ENCODE results near the gene RGS12. TPM values are rescaled to one million over a fixed set of nuclear protein-coding genes. Genes with fewer than 3 reads are reported as not detected.
A peak's percentile ranks its signal among the peaks of the same experiment; 100 is the strongest.

The RGS12 gene
- total RNA-seq, 1 donor from 2014 or later = 33.8 TPM

DNA sequence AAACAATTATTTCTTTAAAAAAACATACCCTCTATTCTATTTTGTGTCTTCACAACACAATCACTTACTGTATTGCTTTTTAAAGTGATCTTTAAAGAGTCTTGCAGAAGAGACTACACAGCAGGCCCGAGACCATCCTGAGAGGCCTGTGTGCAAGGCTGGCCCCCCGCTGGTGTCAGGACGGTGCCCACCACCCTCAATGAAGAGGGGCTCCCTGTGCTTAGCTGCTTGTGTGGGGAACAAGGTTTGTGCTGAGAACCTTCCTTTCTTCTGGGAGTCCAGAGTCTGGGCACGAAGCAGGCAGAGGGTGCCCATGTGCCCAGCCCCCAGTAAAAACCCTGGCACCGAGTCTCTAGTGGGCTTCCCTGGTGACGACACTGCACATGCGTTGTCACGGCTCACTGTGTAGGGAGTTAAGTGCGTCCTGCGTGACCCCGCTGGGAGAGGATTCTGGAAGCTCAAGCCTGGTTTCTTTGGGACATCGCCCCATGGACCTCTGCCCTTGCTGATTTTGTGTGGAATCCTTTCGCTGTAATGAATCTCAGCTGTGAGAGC, 22.0 kb downstream of the RGS12 start:
- TF ChIP-seq CTCF (conservative IDR thresholded peaks at IDR 0.05; ENCODE audit: low read depth, low read length) = no peak
- no peak overlapping the region for H3K4me3 ChIP-seq (ENCODE audit: low read depth, low read length)
- no peak for DNase-seq (ENCODE audit: low read depth)

GRCh38 chr4:3315566-3315965, 22.7 kb downstream of the RGS12 start:
- DNase-seq (ENCODE audit: low read depth) = no peak
- TF ChIP-seq CTCF (conservative IDR thresholded peaks at IDR 0.05; ENCODE audit: low read depth, low read length) = no peak

DNA sequence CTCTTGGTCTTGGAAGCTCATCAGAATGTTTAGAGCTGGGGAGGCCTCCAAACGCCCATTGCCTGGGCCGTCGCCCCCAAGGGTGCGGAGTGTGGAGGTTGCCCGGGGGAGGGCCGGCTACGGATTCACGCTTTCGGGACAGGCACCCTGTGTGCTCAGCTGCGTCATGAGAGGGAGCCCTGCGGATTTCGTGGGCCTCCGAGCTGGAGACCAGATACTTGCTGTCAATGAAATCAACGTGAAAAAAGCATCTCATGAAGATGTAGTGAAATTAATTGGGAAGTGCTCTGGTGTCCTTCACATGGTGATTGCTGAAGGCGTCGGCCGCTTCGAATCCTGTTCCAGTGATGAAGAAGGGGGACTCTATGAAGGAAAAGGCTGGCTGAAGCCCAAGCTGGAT, 23.3 kb downstream of the RGS12 start:
- DNase-seq (ENCODE audit: low read depth) = no peak
- no peak for TF ChIP-seq CTCF (conservative IDR thresholded peaks at IDR 0.05; ENCODE audit: low read depth, low read length)
- no peak overlapping the region for H3K4me3 ChIP-seq (ENCODE audit: low read depth, low read length)

More at GRCh38 chr4:3315566-3315965, 22.7 kb downstream of the RGS12 start:
- no peak overlapping the region for H3K4me3 ChIP-seq (ENCODE audit: low read depth, low read length)

DNA sequence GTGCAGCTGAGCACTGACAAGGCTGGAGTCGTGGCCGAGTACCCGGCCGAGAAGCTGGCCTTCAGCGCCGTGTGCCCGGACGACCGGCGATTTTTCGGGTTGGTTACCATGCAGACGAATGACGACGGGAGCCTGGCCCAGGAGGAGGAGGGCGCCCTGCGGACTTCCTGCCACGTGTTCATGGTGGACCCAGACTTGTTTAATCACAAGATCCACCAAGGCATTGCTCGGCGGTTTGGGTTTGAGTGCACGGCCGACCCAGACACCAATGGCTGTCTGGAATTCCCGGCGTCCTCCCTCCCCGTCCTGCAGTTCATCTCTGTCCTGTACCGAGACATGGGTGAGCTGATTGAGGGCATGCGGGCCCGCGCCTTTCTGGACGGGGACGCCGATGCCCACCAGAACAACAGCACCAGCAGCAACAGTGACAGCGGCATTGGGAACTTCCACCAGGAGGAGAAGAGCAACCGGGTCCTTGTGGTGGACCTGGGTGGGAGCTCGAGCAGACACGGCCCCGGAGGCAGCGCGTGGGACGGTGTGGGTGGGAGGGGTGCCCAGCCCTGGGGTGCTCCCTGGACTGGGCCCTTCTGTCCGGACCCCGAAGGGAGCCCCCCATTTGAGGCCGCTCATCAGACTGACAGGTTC, 24.3 kb downstream of the RGS12 start:
- no peak overlapping the region for H3K4me3 ChIP-seq (ENCODE audit: low read depth, low read length)
- no peak for DNase-seq (ENCODE audit: low read depth)
- no peak for TF ChIP-seq CTCF (conservative IDR thresholded peaks at IDR 0.05; ENCODE audit: low read depth, low read length)

- no peak overlapping the region for H3K4me3 ChIP-seq (ENCODE audit: low read depth, low read length)
- no peak for TF ChIP-seq CTCF (conservative IDR thresholded peaks at IDR 0.05; ENCODE audit: low read depth, low read length)
Measured at GRCh38 chr4:3317656-3318211, 24.9 kb downstream of the RGS12 start.

GRCh38 chr4:3318561-3319021, 25.8 kb downstream of the RGS12 start:
- TF ChIP-seq CTCF (conservative IDR thresholded peaks at IDR 0.05; ENCODE audit: low read depth, low read length) = peak; percentile 22
- no peak for DNase-seq (ENCODE audit: low read depth)
- no peak overlapping the region for H3K4me3 ChIP-seq (ENCODE audit: low read depth, low read length)

More at GRCh38 chr4:3317656-3318211, 24.9 kb downstream of the RGS12 start:
- no peak for DNase-seq (ENCODE audit: low read depth)
